Gastrocnemius medialis (tissue), 4 donors: ENCODE data around the gene UNC13D. TPM values are rescaled to one million over a fixed set of nuclear protein-coding genes. Genes with fewer than 3 reads are reported as not detected.

Experiments used
- ATAC-seq, 2 donors: fragments of 150-250 bp; one replicate each; pipeline ENCODE4 v1.9.1; 2016
- DNase-seq, 2 donors: peaks; one replicate each; pipeline ENCODE4 v3.0.0-alpha.2; 2019
- H3K27ac ChIP-seq, 4 donors: fragments of 200-600 bp; sonication (generic); 1 replicate in 1 of 4; 2 replicates in 3 of 4; pipeline ENCODE4 v1.5.1; 2016 to 2018; ENCODE audit warnings: mild to moderate bottlenecking in 2 of 4, moderate library complexity in 1 of 4
- H3K27me3 ChIP-seq, 3 donors: fragments of 200-600 bp; sonication (generic) in 2 of 3; 1 replicate in 1 of 3; 2 replicates in 2 of 3; pipeline versions ENCODE4 v1.5.1 to v1.6.0; 2016 to 2019; ENCODE audit warnings: mild to moderate bottlenecking in 1 of 3, moderate library complexity in 1 of 3
- H3K36me3 ChIP-seq, 2 donors: fragments of 200-600 bp; sonication (generic) in 1 of 2; one replicate each; pipeline ENCODE4 v1.5.1; 2017 to 2018
- H3K4me1 ChIP-seq, 2 donors: fragments of 200-600 bp; sonication (generic) in 1 of 2; one replicate each; pipeline ENCODE4 v1.5.1; 2016 to 2017; ENCODE audit warnings: mild to moderate bottlenecking in 2 of 2
- H3K4me3 ChIP-seq, 4 donors: fragments of 200-600 bp; sonication (generic) in 3 of 4; 1 replicate in 1 of 4; 2 replicates in 3 of 4; pipeline ENCODE4 v1.5.1; 2016 to 2019; ENCODE audit warnings: mild to moderate bottlenecking in 2 of 4
- H3K9me3 ChIP-seq, 3 donors: fragments of 200-600 bp; sonication (generic) in 2 of 3; 1 replicate in 1 of 3; 2 replicates in 2 of 3; pipeline ENCODE4 v1.5.1; 2016 to 2019
- CTCF ChIP-seq, 5 experiments: fragments of 450-650 bp in 3 of 5; fragments of 200-600 bp in 2 of 5; sonication (generic) in 2 of 5; IDR thresholded peaks in 4 of 5; conservative IDR thresholded peaks in 1 of 5; 1 replicate in 4 of 5; 2 replicates in 1 of 5; pipeline ENCODE4 v1.5.1; 2016 to 2019; ENCODE audit warnings: antibody characterized with exemption in 5 of 5, mild to moderate bottlenecking in 3 of 5, moderate library complexity in 3 of 5
- POLR2A ChIP-seq, 2 donors: fragments of 450-650 bp; IDR thresholded peaks; one replicate each; pipeline ENCODE4 v1.6.1; 2017; ENCODE audit warnings: antibody characterized with exemption in 2 of 2, mild to moderate bottlenecking in 2 of 2, moderate library complexity in 2 of 2
- in situ Hi-C, 4 donors: fragments of 200-750 bp; cut with MboI; loops; one replicate each; pipeline versions ENCODE4 v1.15.0 to v1.8.0; 2017; ENCODE audit warnings: low sequenced_read_pairs in 4 of 4
- intact Hi-C: fragments of 100-400 bp; cut with DNase I; formaldehyde crosslinking; loops from one replicate; pipeline ENCODE4 v1.15.1; 2023; ENCODE audit warnings: low total_unique reads
- total RNA-seq, 4 donors: library from RNA; depleted of rRNA; stranded (reverse); fragments of >200 nt; gene quantifications; one replicate each; pipeline versions ENCODE4 v1.1.0 to v1.2.3, GENCODE V29; 2016

UNC13D gene
- total RNA-seq, 4 donors from 2014 or later = 1.3 to 9.4 (median 4.6) TPM

- peak; percentile 42 to 60 for DNase-seq
- Histone ChIP-seq H3K27ac (peak overlapping the region; percentile 79 to 92 (median 86)), H3K4me3 (peak overlapping the region; percentile 56 to 87 (median 70)), H3K9me3 (no peaks in the 10 kb centered on the region), H3K36me3 (no peaks in the 10 kb centered on the region), H3K4me1 (peaks cover 37 to 38% of the 10 kb centered on the region in 2 donors), H3K27me3 (no peaks in the 10 kb centered on the region)
- in situ Hi-C loops (loop anchor here in 1 of 4 donors (25.0 kb wide), 1 partner anchor 115 kb away; the partner anchor contains the start of gene GALK1), intact Hi-C loops (loop anchor here (1.0 kb wide), 3 partner anchors 19 to 98 kb away; partner anchors contain the start of gene TRIM65)
- TF ChIP-seq CTCF (IDR thresholded peaks at IDR 0.05 in 4 of 5, conservative IDR thresholded peaks at IDR 0.05 in 1 of 5) (peak in 4 of 5 experiments; percentile 45 to 65 (median 58)), POLR2A (IDR thresholded peaks at IDR 0.05) (no peak)
- ATAC-seq = peak; percentile 53 to 59
Measured at GRCh38 chr17:75877752-75878173, 33.6 kb upstream of the UNC13D start.

- peak overlapping the region; percentile 79 to 92 (median 86) for H3K27ac ChIP-seq
- peak overlapping the region; percentile 56 to 87 (median 70) for H3K4me3 ChIP-seq
- DNase-seq = peak; percentile 81 to 91
- H3K36me3 ChIP-seq = no peaks in the 10 kb centered on the region
- H3K4me1 ChIP-seq = peaks cover 43 to 44% of the 10 kb centered on the region in 2 donors
- in situ Hi-C loops = loop anchor here in 1 of 4 donors (25.0 kb wide), 1 partner anchor 115 kb away; the partner anchor contains the start of gene GALK1
- H3K27me3 ChIP-seq = no peaks in the 10 kb centered on the region
- TF ChIP-seq CTCF (IDR thresholded peaks at IDR 0.05 in 4 of 5, conservative IDR thresholded peaks at IDR 0.05 in 1 of 5) (peak in 1 of 5 experiments; percentile 36), POLR2A (IDR thresholded peaks at IDR 0.05) (peak; percentile 52 to 59)
- peak; percentile 57 to 61 for ATAC-seq
- intact Hi-C loops = loop anchor here (1.0 kb wide), 3 partner anchors 19 to 98 kb away; partner anchors contain the start of gene TRIM65
- H3K9me3 ChIP-seq = no peaks in the 10 kb centered on the region
Measured at GRCh38 chr17:75876938-75877751, 32.9 kb upstream of the UNC13D start.

GRCh38 chr17:75876190-75876937, 32.2 kb upstream of the UNC13D start:
- in situ Hi-C loops = loop anchor here in 1 of 4 donors (25.0 kb wide), 1 partner anchor 114 kb away; the partner anchor contains the start of gene GALK1

More at GRCh38 chr17:75876190-75876937, 32.2 kb upstream of the UNC13D start:
- no peak for ATAC-seq
- H3K4me1 ChIP-seq = peaks cover 43 to 44% of the 10 kb centered on the region in 2 donors
- peak in 1 of 2 donors; percentile 44 for DNase-seq
- no peaks in the 10 kb centered on the region for H3K9me3 ChIP-seq
- peak overlapping the region; percentile 79 to 92 (median 86) for H3K27ac ChIP-seq
- peak overlapping the region; percentile 56 to 87 (median 70) for H3K4me3 ChIP-seq
- TF ChIP-seq CTCF (IDR thresholded peaks at IDR 0.05 in 4 of 5, conservative IDR thresholded peaks at IDR 0.05 in 1 of 5) (no peak), POLR2A (IDR thresholded peaks at IDR 0.05) (no peak)
- no peaks in the 10 kb centered on the region for H3K36me3 ChIP-seq
- intact Hi-C loops = no loop called here
- no peaks in the 10 kb centered on the region for H3K27me3 ChIP-seq
